ENCODE data around the gene TMEM171.

The TMEM171 gene

GRCh38 chr5:73120222-73121118, at the start of gene TMEM171:
Gene TMEM171 (plus strand): TSS chr5:73120575. CDS start chr5:73123374, 2,799 bp downstream.
- no peak for TF ChIP-seq POLR2A (IDR thresholded peaks at IDR 0.05; ENCODE audit: low read length)
- TF ChIP-seq GATA1 (IDR thresholded peaks at IDR 0.05; ENCODE audit: low read depth, low read length): no peak

GRCh38 chr5:73081093-73081492, 39.3 kb upstream of the TMEM171 start:
- no peak for DNase-seq
- TF ChIP-seq GATA1 (IDR thresholded peaks at IDR 0.05; ENCODE audit: low read depth, low read length) (no peak), POLR2A (IDR thresholded peaks at IDR 0.05; ENCODE audit: low read length) (no peak)

More at GRCh38 chr5:73120222-73121118, at the start of gene TMEM171:
- peak; percentile 36 to 56 for DNase-seq

- no peak for DNase-seq
Measured at GRCh38 chr5:73088026-73088425, 32.3 kb upstream of the TMEM171 start.

GRCh38 chr5:73093943-73094342, 26.4 kb upstream of the TMEM171 start:
- TF ChIP-seq POLR2A (IDR thresholded peaks at IDR 0.05; ENCODE audit: low read length): no peak
- TF ChIP-seq GATA1 (IDR thresholded peaks at IDR 0.05; ENCODE audit: low read depth, low read length): no peak
- peak; percentile 8 to 44 for DNase-seq

More at GRCh38 chr5:73088026-73088425, 32.3 kb upstream of the TMEM171 start:
- TF ChIP-seq POLR2A (IDR thresholded peaks at IDR 0.05; ENCODE audit: low read length) (no peak), GATA1 (IDR thresholded peaks at IDR 0.05; ENCODE audit: low read depth, low read length) (no peak)

- no peak for TF ChIP-seq GATA1 (IDR thresholded peaks at IDR 0.05; ENCODE audit: low read depth, low read length)
- no peak for TF ChIP-seq POLR2A (IDR thresholded peaks at IDR 0.05; ENCODE audit: low read length)
- DNase-seq: no peak
Measured at GRCh38 chr5:73094415-73094814, 26.0 kb upstream of the TMEM171 start.

GRCh38 chr5:73095564-73096238, 24.7 kb upstream of the TMEM171 start:
- DNase-seq: peak; percentile 11 to 20
- TF ChIP-seq GATA1 (IDR thresholded peaks at IDR 0.05; ENCODE audit: low read depth, low read length): no peak
- no peak for TF ChIP-seq POLR2A (IDR thresholded peaks at IDR 0.05; ENCODE audit: low read length)

- no peak for DNase-seq
- TF ChIP-seq GATA1 (IDR thresholded peaks at IDR 0.05; ENCODE audit: low read depth, low read length) (no peak), POLR2A (IDR thresholded peaks at IDR 0.05; ENCODE audit: low read length) (no peak)
Measured at GRCh38 chr5:73096239-73096575, 24.2 kb upstream of the TMEM171 start.

GRCh38 chr5:73097740-73098139, 22.6 kb upstream of the TMEM171 start:
- no peak for DNase-seq
- TF ChIP-seq GATA1 (IDR thresholded peaks at IDR 0.05; ENCODE audit: low read depth, low read length) (no peak), POLR2A (IDR thresholded peaks at IDR 0.05; ENCODE audit: low read length) (no peak)

- no peak for DNase-seq
- TF ChIP-seq GATA1 (IDR thresholded peaks at IDR 0.05; ENCODE audit: low read depth, low read length) (no peak), POLR2A (IDR thresholded peaks at IDR 0.05; ENCODE audit: low read length) (no peak)
Measured at GRCh38 chr5:73100109-73100508, 20.3 kb upstream of the TMEM171 start.

GRCh38 chr5:73103870-73104299, 16.5 kb upstream of the TMEM171 start:
- no peak for DNase-seq
- TF ChIP-seq POLR2A (IDR thresholded peaks at IDR 0.05; ENCODE audit: low read length): no peak

- no peak for TF ChIP-seq GATA1 (IDR thresholded peaks at IDR 0.05; ENCODE audit: low read depth, low read length)
- no peak for TF ChIP-seq POLR2A (IDR thresholded peaks at IDR 0.05; ENCODE audit: low read length)
- DNase-seq: no peak
Measured at GRCh38 chr5:73104326-73104725, 16.0 kb upstream of the TMEM171 start.

GRCh38 chr5:73106335-73106734, 14.0 kb upstream of the TMEM171 start:
- DNase-seq: no peak
- TF ChIP-seq GATA1 (IDR thresholded peaks at IDR 0.05; ENCODE audit: low read depth, low read length) (no peak), POLR2A (IDR thresholded peaks at IDR 0.05; ENCODE audit: low read length) (no peak)

GRCh38 chr5:73110190-73110589, 10.2 kb upstream of the TMEM171 start:
- no peak for DNase-seq
- TF ChIP-seq POLR2A (IDR thresholded peaks at IDR 0.05; ENCODE audit: low read length) (no peak), GATA1 (IDR thresholded peaks at IDR 0.05; ENCODE audit: low read depth, low read length) (no peak)

- no peak for DNase-seq
- TF ChIP-seq POLR2A (IDR thresholded peaks at IDR 0.05; ENCODE audit: low read length) (no peak), GATA1 (IDR thresholded peaks at IDR 0.05; ENCODE audit: low read depth, low read length) (no peak)
Measured at GRCh38 chr5:73111536-73111935, 8.8 kb upstream of the TMEM171 start.
